HepG2 (cell line): ENCODE data around the gene ACSF3. TPM values are rescaled to one million over a fixed set of nuclear protein-coding genes. Genes with fewer than 3 reads are reported as not detected.

Source experiments
- CHD2 ChIP-seq: IDR thresholded peaks from 2 replicates; pipeline ENCODE4 v1.6.1; 2011; ENCODE audit warnings: low read depth, low read length, improper control_type of control experiment
- MAZ ChIP-seq, 2 experiments: sonication (generic) in 1 of 2; formaldehyde crosslinking in 1 of 2; IDR thresholded peaks; 2 replicates each; pipeline versions ENCODE4 v1.5.0 to v1.6.1; 2012 to 2020; ENCODE audit warnings: low read depth in 2 of 2, mild to moderate bottlenecking in 2 of 2, borderline replicate concordance in 1 of 2, improper control_type of control experiment in 1 of 2, low read length in 1 of 2, missing genetic modification reagents in 1 of 2, moderate library complexity in 1 of 2
- NBN ChIP-seq: fragments of 450-650 bp; conservative IDR thresholded peaks from 2 replicates; pipeline ENCODE4 v1.6.1; 2017
- NR2F6 ChIP-seq, 2 experiments: IDR thresholded peaks; 2 replicates each; pipeline ENCODE4 v1.6.1; 2016; ENCODE audit warnings: antibody characterized with exemption in 1 of 2, mild to moderate bottlenecking in 1 of 2
- PBX3 ChIP-seq: sonication (generic); formaldehyde crosslinking; IDR thresholded peaks from 2 replicates; pipeline ENCODE4 v1.8.1; 2023; ENCODE audit warnings: missing genetic modification reagents, inconsistent platforms, borderline replicate concordance
- SKIL ChIP-seq: sonication (generic); formaldehyde crosslinking; IDR thresholded peaks from 2 replicates; pipeline ENCODE4 v1.8.0; 2022; ENCODE audit warnings: missing genetic modification reagents, mild to moderate bottlenecking, moderate library complexity, borderline replicate concordance
- THAP11 ChIP-seq: IDR thresholded peaks from 2 replicates; pipeline ENCODE4 v1.6.1; 2016; ENCODE audit warnings: missing biosample characterization, missing genetic modification reagents
- ZNF251 ChIP-seq: sonication (generic); formaldehyde crosslinking; IDR thresholded peaks from 2 replicates; pipeline ENCODE4 v1.9.0; 2021; ENCODE audit warnings: mild to moderate bottlenecking, missing genetic modification reagents
- ZNF605 ChIP-seq: sonication (generic); formaldehyde crosslinking; IDR thresholded peaks from 2 replicates; pipeline ENCODE4 v1.8.0; 2022; ENCODE audit warnings: mild to moderate bottlenecking, missing genetic modification reagents
- ZNF615 ChIP-seq: sonication (generic); formaldehyde crosslinking; IDR thresholded peaks from 2 replicates; pipeline ENCODE4 v1.5.0; 2020; ENCODE audit warnings: mild to moderate bottlenecking, missing genetic modification reagents, borderline replicate concordance
- ZNF782 ChIP-seq: sonication (generic); formaldehyde crosslinking; IDR thresholded peaks from 2 replicates; pipeline ENCODE4 v1.4.0; 2020; ENCODE audit warnings: missing genetic modification reagents, mild to moderate bottlenecking, borderline replicate concordance
- polyA plus RNA-seq, 8 experiments: library from polyadenylated mRNA; depleted of rRNA in 3 of 8; stranded (reverse) in 7 of 8; unstranded in 1 of 8; fragments of >200 nt; fragmentation: Illumina TruSeq in 4 of 8; extraction: Trizol in 4 of 8; gene quantifications; 2 replicates each; pipeline versions ENCODE4 v1.2.1 to v1.2.3, GENCODE V29; 2011 to 2016; ENCODE audit warnings: low read depth in 4 of 8, missing spikeins in 1 of 8, mixed read lengths in 1 of 8; ENCODE audit not compliant: insufficient read depth in 1 of 8
- total RNA-seq, 5 experiments: library from RNA; depleted of rRNA; stranded (reverse); fragments of >200 nt; fragmentation: Illumina TruSeq; extraction: Trizol; gene quantifications; 2 replicates each; pipeline ENCODE4 v1.2.3, GENCODE V29; 2016; ENCODE audit warnings: low read depth in 1 of 5
- TF ChIP-seq, protein P1 (sequence below): IDR thresholded peaks from 2 replicates; pipeline ENCODE4 v1.6.1; 2016; ENCODE audit warnings: low read depth, borderline replicate concordance
- TF ChIP-seq, protein P2 (sequence below): sonication (generic); formaldehyde crosslinking; IDR thresholded peaks from 2 replicates; pipeline ENCODE4 v1.4.0; 2020; ENCODE audit warnings: missing genetic modification reagents
- TF ChIP-seq, protein P3 (sequence below): sonication (generic); formaldehyde crosslinking; IDR thresholded peaks from 2 replicates; pipeline ENCODE4 v1.4.0; 2020; ENCODE audit warnings: missing genetic modification reagents, borderline replicate concordance

Gene ACSF3
- total and polyA plus RNA-seq, 2 of the 13 experiments (the other 11 are each of a cell fraction or from before 2014, with no cell fraction given) = 14.9 to 30.6 TPM

- TF ChIP-seq CHD2 (no peak), PBX3 (no peak), THAP11 (CRISPR knock-in tag) (0 out of 2 replicates have a peak, but pooled peaks have one; percentile 34), ZNF615 (CRISPR knock-in tag) (no peak), NR2F6 (IDR thresholded peaks at IDR 0.05) (peak; percentile 98), NR2F6 (CRISPR knock-in tag; IDR thresholded peaks at IDR 0.05) (peak; percentile 99), NBN (no peak), ZNF782 (CRISPR knock-in tag) (0 out of 2 replicates have a peak, but pooled peaks have one; percentile 25), SKIL (CRISPR knock-in tag) (peak; percentile 78), ZNF605 (peak; percentile 73; the same call in 1 of the 2 replicates), ZNF251 (no peak), MAZ (IDR thresholded peaks at IDR 0.05; ENCODE audit: borderline replicate concordance, low read depth, low read length) (peak; percentile 96), MAZ (CRISPR knock-in tag; IDR thresholded peaks at IDR 0.05; ENCODE audit: low read depth) (peak; percentile 49; the same call in 1 of the 2 replicates)
- TF ChIP-seq, protein P1, sequence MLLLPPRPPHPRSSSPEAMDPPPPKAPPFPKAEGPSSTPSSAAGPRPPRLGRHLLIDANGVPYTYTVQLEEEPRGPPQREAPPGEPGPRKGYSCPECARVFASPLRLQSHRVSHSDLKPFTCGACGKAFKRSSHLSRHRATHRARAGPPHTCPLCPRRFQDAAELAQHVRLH = 0 out of 2 replicates have a peak, but pooled peaks have one; percentile 66
- TF ChIP-seq, protein P2, sequence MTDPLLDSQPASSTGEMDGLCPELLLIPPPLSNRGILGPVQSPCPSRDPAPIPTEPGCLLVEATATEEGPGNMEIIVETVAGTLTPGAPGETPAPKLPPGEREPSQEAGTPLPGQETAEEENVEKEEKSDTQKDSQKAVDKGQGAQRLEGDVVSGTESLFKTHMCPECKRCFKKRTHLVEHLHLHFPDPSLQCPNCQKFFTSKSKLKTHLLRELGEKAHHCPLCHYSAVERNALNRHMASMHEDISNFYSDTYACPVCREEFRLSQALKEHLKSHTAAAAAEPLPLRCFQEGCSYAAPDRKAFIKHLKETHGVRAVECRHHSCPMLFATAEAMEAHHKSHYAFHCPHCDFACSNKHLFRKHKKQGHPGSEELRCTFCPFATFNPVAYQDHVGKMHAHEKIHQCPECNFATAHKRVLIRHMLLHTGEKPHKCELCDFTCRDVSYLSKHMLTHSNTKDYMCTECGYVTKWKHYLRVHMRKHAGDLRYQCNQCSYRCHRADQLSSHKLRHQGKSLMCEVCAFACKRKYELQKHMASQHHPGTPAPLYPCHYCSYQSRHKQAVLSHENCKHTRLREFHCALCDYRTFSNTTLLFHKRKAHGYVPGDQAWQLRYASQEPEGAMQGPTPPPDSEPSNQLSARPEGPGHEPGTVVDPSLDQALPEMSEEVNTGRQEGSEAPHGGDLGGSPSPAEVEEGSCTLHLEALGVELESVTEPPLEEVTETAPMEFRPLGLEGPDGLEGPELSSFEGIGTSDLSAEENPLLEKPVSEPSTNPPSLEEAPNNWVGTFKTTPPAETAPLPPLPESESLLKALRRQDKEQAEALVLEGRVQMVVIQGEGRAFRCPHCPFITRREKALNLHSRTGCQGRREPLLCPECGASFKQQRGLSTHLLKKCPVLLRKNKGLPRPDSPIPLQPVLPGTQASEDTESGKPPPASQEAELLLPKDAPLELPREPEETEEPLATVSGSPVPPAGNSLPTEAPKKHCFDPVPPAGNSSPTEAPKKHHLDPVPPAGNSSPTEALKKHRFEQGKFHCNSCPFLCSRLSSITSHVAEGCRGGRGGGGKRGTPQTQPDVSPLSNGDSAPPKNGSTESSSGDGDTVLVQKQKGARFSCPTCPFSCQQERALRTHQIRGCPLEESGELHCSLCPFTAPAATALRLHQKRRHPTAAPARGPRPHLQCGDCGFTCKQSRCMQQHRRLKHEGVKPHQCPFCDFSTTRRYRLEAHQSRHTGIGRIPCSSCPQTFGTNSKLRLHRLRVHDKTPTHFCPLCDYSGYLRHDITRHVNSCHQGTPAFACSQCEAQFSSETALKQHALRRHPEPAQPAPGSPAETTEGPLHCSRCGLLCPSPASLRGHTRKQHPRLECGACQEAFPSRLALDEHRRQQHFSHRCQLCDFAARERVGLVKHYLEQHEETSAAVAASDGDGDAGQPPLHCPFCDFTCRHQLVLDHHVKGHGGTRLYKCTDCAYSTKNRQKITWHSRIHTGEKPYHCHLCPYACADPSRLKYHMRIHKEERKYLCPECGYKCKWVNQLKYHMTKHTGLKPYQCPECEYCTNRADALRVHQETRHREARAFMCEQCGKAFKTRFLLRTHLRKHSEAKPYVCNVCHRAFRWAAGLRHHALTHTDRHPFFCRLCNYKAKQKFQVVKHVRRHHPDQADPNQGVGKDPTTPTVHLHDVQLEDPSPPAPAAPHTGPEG (CRISPR knock-in tag) = no peak
- TF ChIP-seq, protein P3, sequence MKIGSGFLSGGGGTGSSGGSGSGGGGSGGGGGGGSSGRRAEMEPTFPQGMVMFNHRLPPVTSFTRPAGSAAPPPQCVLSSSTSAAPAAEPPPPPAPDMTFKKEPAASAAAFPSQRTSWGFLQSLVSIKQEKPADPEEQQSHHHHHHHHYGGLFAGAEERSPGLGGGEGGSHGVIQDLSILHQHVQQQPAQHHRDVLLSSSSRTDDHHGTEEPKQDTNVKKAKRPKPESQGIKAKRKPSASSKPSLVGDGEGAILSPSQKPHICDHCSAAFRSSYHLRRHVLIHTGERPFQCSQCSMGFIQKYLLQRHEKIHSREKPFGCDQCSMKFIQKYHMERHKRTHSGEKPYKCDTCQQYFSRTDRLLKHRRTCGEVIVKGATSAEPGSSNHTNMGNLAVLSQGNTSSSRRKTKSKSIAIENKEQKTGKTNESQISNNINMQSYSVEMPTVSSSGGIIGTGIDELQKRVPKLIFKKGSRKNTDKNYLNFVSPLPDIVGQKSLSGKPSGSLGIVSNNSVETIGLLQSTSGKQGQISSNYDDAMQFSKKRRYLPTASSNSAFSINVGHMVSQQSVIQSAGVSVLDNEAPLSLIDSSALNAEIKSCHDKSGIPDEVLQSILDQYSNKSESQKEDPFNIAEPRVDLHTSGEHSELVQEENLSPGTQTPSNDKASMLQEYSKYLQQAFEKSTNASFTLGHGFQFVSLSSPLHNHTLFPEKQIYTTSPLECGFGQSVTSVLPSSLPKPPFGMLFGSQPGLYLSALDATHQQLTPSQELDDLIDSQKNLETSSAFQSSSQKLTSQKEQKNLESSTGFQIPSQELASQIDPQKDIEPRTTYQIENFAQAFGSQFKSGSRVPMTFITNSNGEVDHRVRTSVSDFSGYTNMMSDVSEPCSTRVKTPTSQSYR (CRISPR knock-in tag) = peak; percentile 88
Observed at GRCh38 chr16:89118361-89119165, 24.9 kb downstream of the ACSF3 start (continued).
